Panc1 (cell line): Measurements from ENCODE around the gene IKZF3.

Source experiments
- CTCF ChIP-seq: fragments of 450-650 bp; IDR thresholded peaks from 2 replicates; pipeline ENCODE4 v1.5.1; 2017; ENCODE audit warnings: mild to moderate bottlenecking
- POLR2AphosphoS5 ChIP-seq: IDR thresholded peaks from 2 replicates; pipeline ENCODE4 v1.6.1; 2012; ENCODE audit warnings: mild to moderate bottlenecking, low read depth, low read length, moderate library complexity

DNA sequence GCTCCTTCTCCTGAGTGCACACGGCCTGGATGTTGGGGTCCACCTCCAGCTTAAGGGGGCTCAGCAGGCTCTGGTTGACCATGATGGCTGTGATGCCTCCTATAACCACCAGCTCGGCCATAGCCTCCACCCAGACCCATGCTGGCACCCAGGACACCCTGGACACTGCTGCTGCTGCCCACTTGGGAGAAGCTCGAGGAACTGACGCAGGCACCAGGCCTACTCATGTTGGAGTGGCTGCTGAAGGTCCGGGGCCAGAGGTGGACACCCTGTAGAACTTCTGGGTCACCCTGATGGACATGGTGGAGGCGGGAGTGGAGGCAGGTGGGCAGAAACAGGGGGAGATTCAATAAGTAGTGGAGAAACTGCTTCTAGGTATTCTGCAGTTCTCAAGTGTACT, 28.0 kb downstream of the IKZF3 start:
- TF ChIP-seq CTCF (no peak), POLR2AphosphoS5 (no peak)
